Activated T-cell treated with anti-CD3 and anti-CD28 coated beads, Interleukin-2, amount 50 U/mL, for 48 hours (primary cell): ENCODE measurements around the gene DPAGT1.
"Not testable (repeated sequence)": the region's sequence is repeated elsewhere in the genome, so short reads cannot be mapped to it uniquely, and the experiment has no call there.

Experiments used
- DNase-seq, 2 experiments: peaks; one replicate each; pipeline ENCODE4 v3.0.0-alpha.2; 2020

The DPAGT1 gene

GRCh38 chr11:119115484-119116234, 14.0 kb upstream of the DPAGT1 start:
- peak; percentile 46 to 50 for DNase-seq

GRCh38 chr11:119114351-119114750, 12.7 kb upstream of the DPAGT1 start:
- DNase-seq = no peak

GRCh38 chr11:119113716-119114115, 12.1 kb upstream of the DPAGT1 start:
- DNase-seq = no peak

GRCh38 chr11:119112314-119113020, 10.8 kb upstream of the DPAGT1 start:
- DNase-seq = no peak

GRCh38 chr11:119111361-119111925, 9.8 kb upstream of the DPAGT1 start:
- DNase-seq = no peak

GRCh38 chr11:119110439-119110838, 8.8 kb upstream of the DPAGT1 start:
- no peak for DNase-seq

- no peak for DNase-seq
These were observed 8.2 kb upstream of the DPAGT1 start for GRCh38 chr11:119109843-119110242.

GRCh38 chr11:119108857-119109221, 7.2 kb upstream of the DPAGT1 start:
- DNase-seq = no peak

- DNase-seq = peak; percentile 61 to 66
These were observed 6.6 kb upstream of the DPAGT1 start for GRCh38 chr11:119108146-119108856.

- no peak for DNase-seq
These were observed 6.0 kb upstream of the DPAGT1 start for GRCh38 chr11:119107538-119108145.

GRCh38 chr11:119106564-119107537, 5.2 kb upstream of the DPAGT1 start, which contains the start of gene C2CD2L:
C2CD2L (plus strand) TSS chr11:119107344; CDS start chr11:119107742, 398 bp downstream.
- peak; percentile 90 to 93 for DNase-seq

- DNase-seq = no peak
These were observed 2.1 kb upstream of the DPAGT1 start for GRCh38 chr11:119103793-119104192.

GRCh38 chr11:119103161-119103664, 1.6 kb upstream of the DPAGT1 start:
- DNase-seq = not testable (repeated sequence)

- no peak for DNase-seq
These were observed 477 bp downstream of the DPAGT1 start for GRCh38 chr11:119100994-119101758.

- no peak for DNase-seq
These were observed 1.2 kb downstream of the DPAGT1 start for GRCh38 chr11:119100246-119100970.

GRCh38 chr11:119099711-119100110, 1.9 kb downstream of the DPAGT1 start:
- no peak for DNase-seq

GRCh38 chr11:119095066-119095880, 6.4 kb downstream of the DPAGT1 start:
- peak; percentile 99 to 100 for DNase-seq

GRCh38 chr11:119094816-119095065, 6.9 kb downstream of the DPAGT1 start:
- DNase-seq = no peak
